Activated T-helper 2 cell treated with anti-CD3 and anti-CD28 coated beads, Interferon-gamma antibody, Interleukin-2, Interleukin-4, amounts not matched to agents 10 μg/mL and 5 μg/mL and 100 μg/mL, durations not matched to agents 14 hours and 24 hours and 36 hours (primary cell): ENCODE measurements around the gene FMN1. TPM values are rescaled to one million over a fixed set of nuclear protein-coding genes. Genes with fewer than 3 reads are reported as not detected.

Source experiments
- DNase-seq: peaks from one replicate; pipeline ENCODE4 v3.0.0; 2021; ENCODE audit warnings: low spot score
- H3K27ac Mint-ChIP-seq: one replicate; pipeline ENCODE4 v1.8.0; 2021; ENCODE audit warnings: mixed read lengths
- H3K27me3 Mint-ChIP-seq: one replicate; pipeline ENCODE4 v1.8.0; 2021; ENCODE audit warnings: low read depth, mixed read lengths
- H3K36me3 Mint-ChIP-seq: one replicate; pipeline ENCODE4 v1.8.0; 2021; ENCODE audit warnings: low read depth, mixed read lengths
- H3K4me1 Mint-ChIP-seq: one replicate; pipeline ENCODE4 v1.8.0; 2021; ENCODE audit warnings: low read depth, mixed read lengths
- H3K4me3 Mint-ChIP-seq: one replicate; pipeline ENCODE4 v1.8.0; 2021; ENCODE audit warnings: low read depth, mild to moderate bottlenecking, moderate library complexity, mixed read lengths
- H3K9me3 Mint-ChIP-seq: one replicate; pipeline ENCODE4 v1.8.0; 2021; ENCODE audit warnings: mixed read lengths
- intact Hi-C: fragments of 100-400 bp; cut with micrococcal nuclease; formaldehyde crosslinking; loops from one replicate; pipeline ENCODE4 v1.15.1; 2023
- total RNA-seq: library from RNA; stranded (reverse); gene quantifications from 2 replicates; pipeline ENCODE4 v1.2.3, GENCODE V29; 2022

FMN1 gene
- total RNA-seq, 1 donor from 2014 or later: 0.02 TPM

DNA sequence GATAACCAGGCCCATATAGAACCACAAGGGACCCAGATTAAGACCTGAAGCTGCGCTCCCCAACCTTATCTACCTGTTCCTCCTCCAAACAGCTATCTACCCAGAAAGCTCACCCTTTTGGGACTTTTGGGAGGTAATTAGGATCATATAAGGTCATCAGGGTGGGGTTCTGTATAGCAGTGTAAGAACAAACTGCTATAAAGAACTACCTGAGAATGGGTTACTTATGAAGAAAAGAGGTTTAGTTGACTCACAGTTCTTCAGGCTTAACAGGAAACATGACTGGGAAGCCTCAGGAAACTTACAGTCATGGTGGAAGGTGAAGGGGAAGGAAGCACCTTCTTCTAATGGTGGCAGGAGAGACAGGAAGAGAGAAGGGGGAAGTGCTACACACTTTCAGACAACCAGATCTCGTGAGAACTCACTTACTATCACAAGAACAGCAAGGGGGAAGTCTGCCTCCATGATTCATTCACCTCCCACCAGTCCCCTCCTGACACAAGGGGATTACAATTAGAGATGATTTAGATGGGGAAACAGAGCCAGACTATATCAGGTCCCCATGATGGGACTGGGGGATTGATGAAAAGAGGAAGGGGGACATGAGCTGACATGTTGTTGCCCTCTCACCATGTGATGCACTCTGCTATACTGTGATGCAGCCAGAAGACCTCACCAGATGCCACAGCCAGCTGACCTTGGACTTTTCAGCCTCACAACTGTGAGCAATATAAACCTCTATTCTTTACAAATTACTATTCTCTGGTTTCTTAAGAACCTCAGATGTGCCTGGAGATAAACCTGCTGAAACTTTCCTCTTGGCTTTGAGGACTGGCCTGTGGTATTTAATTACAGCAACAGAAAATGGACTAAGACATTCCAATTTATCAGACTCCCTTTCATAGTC lies 15.3 kb upstream of the FMN1 start:
- H3K36me3 Mint-ChIP-seq: no peaks in the 10 kb centered on the region
- peaks cover 5% of the 10 kb centered on the region for H3K9me3 Mint-ChIP-seq
- no peak for DNase-seq
- H3K27me3 Mint-ChIP-seq: peaks cover 7% of the 10 kb centered on the region
- H3K27ac Mint-ChIP-seq: peak overlapping the region; percentile 50
- H3K4me1 Mint-ChIP-seq: peaks cover 18% of the 10 kb centered on the region
- intact Hi-C loops: loop anchor here (5.0 to 10.0 kb wide), 3 partner anchors 55 to 1757 kb away; partner anchors contain the start of gene AQR
- no peak overlapping the region for H3K4me3 Mint-ChIP-seq

DNA sequence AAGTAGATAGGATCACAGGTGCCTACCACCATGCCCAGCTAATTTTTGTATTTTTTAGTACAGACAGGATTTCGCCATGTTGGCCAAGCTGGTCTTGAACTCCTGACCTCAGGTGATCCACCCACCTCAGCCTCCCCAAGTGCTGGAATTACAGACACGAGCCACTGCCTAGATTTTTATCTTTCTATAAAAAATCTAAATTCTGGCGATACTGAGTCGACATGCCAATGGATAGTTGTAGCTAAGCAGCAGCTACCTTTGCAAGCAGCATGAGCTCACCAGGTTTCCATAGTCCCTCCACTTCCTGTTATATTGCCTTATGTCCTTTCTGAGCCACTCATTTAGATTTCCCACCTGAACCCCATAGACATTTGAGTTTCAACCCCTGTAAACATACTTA lies 13.1 kb upstream of the FMN1 start:
- Mint-ChIP-seq H3K27me3 (peaks cover 16% of the 10 kb centered on the region), H3K4me3 (no peak overlapping the region), H3K27ac (no peak overlapping the region), H3K9me3 (peaks cover 5% of the 10 kb centered on the region), H3K4me1 (peaks cover 25% of the 10 kb centered on the region), H3K36me3 (no peaks in the 10 kb centered on the region)
- no peak for DNase-seq
- intact Hi-C loops: loop anchor here (10.0 kb wide), 1 partner anchor 53 kb away; no protein-coding TSS in a partner anchor

DNA sequence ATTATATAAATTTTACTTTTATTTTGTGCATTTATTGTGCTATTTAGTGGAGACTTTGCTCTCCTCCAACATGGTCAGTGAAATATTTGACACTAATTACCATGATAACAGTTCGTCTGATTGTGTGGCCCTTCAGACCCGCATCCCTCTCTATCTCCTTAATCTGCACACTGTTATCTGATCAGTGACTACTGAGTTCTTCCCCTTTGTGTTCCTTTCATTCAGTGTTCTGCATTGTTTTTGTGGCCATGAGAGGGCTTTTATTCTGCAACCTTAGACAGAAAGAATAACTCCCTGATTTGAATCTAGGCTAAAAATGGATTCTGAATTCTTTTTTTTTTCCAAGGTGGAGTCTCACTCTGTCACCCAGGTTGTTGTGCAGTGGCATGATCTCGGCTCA lies 11.9 kb upstream of the FMN1 start:
- peaks cover 32% of the 10 kb centered on the region for H3K4me1 Mint-ChIP-seq
- no peak for DNase-seq
- no peak overlapping the region for H3K27ac Mint-ChIP-seq
- intact Hi-C loops: loop anchor here (10.0 kb wide), 1 partner anchor 52 kb away; no protein-coding TSS in a partner anchor
- peaks cover 5% of the 10 kb centered on the region for H3K9me3 Mint-ChIP-seq
- H3K36me3 Mint-ChIP-seq: no peaks in the 10 kb centered on the region
- H3K4me3 Mint-ChIP-seq: no peak overlapping the region
- peaks cover 13% of the 10 kb centered on the region for H3K27me3 Mint-ChIP-seq

DNA sequence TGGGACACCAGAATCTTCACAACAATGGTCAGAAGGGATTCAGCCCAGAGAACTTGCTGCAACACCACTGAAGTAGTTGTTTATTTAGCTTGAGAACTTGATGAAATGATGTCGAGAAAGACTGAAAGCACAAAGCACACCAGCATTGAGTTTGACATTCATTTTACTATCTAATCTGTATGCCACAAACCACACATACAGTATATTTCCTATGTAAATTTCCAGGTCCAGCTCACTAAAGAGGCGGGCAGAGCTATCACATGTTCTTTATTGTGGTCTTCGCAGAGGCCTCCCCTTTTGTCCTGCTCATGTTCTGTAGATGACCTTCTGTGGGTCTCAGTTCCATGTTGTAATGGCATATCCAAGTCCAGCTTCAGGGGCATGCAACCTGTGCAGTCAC lies 10.4 kb upstream of the FMN1 start:
- Mint-ChIP-seq H3K4me3 (no peak overlapping the region), H3K27ac (no peak overlapping the region), H3K27me3 (peaks cover 24% of the 10 kb centered on the region), H3K36me3 (no peaks in the 10 kb centered on the region), H3K4me1 (peaks cover 38% of the 10 kb centered on the region), H3K9me3 (peaks cover 5% of the 10 kb centered on the region)
- DNase-seq: no peak
- intact Hi-C loops: loop anchor here (5.0 to 10.0 kb wide), 2 partner anchors 50 to 103 kb away; no protein-coding TSS in a partner anchor

DNA sequence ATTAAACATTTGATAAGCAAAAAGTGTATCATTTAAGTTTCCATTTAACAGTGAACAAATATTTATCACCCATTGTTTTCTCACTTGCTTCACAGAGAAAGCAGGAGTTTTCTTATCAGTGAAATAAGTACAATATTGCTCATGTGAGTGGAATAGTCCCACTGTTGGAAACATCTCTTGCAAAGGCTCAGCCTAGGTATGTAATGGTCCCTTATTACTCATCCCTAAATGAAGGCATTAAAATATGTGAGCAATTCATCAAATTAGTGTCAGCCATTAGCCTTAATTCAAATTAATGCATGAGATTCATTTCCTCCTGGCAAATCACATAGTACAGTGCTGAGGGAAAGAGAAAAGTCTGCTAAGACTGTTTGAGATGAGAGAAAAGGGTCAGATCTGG lies 9.6 kb upstream of the FMN1 start:
- Mint-ChIP-seq H3K36me3 (no peaks in the 10 kb centered on the region), H3K4me3 (no peak overlapping the region), H3K4me1 (peaks cover 35% of the 10 kb centered on the region), H3K27me3 (peaks cover 32% of the 10 kb centered on the region), H3K27ac (no peak overlapping the region), H3K9me3 (peaks cover 5% of the 10 kb centered on the region)
- DNase-seq: no peak
- intact Hi-C loops: loop anchor here (5.0 to 10.0 kb wide), 2 partner anchors 49 to 102 kb away; no protein-coding TSS in a partner anchor

DNA sequence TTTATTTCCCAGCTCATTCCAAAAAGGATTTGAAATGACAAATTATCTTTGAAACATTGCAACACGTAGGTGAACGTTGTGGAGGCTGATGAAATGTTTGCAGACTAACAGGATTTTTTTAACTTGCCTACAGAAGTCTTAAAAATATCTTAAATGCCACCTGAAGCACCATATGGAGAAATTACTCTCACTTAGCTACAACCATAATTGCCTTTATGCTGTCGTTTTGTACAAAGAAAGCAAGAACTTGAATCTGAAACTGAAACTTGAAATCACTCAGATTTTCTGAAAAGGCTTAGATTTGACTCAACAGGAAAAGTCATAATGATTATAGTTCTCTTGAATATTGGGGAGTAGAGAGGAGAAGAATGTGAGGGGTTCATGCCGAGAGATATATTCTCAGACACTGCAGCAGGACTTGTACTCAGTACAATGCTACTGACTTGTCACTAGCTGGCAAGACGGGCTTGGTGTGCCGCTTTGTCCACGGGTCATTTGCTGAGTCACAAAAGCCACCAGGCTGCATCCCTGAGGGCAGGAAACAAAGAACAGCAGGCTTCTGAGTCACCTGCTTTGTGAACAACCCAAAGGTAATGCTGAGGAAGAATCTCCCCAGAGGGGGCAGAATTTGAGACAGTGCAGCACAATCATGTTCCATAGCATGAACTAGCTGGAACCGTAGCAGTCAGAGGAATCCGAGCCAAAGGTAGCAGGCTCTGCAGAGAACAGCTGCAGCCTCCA lies 7.1 kb upstream of the FMN1 start:
- Mint-ChIP-seq H3K27ac (peak overlapping the region; percentile 71), H3K36me3 (no peaks in the 10 kb centered on the region), H3K4me3 (peak overlapping the region; percentile 59), H3K27me3 (peaks cover 42% of the 10 kb centered on the region), H3K4me1 (peaks cover 35% of the 10 kb centered on the region), H3K9me3 (no peaks in the 10 kb centered on the region)
- intact Hi-C loops: loop anchor here (1.0 to 10.0 kb wide), 3 partner anchors 8 to 99 kb away; no protein-coding TSS in a partner anchor
- peak; percentile 46 for DNase-seq

DNA sequence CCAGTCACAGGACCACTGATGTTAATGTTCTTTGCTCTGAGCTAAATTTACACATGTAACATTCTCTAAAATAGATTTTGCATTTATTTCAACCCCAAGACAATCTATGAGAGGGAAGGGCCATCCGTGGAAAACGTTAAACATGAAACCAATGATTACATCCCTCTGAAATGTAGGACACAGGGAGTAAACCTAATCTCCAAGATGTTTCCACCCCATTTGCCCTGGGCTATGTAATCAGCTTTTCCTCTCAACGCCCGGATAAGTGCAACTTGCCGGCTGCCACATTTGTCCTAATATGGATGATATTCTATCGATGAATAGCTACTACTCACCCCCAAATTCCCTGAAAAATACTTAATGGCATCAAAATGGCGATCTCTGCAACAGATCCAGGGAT lies 6.4 kb upstream of the FMN1 start:
- intact Hi-C loops: loop anchor here (1.0 to 10.0 kb wide), 3 partner anchors 8 to 99 kb away; no protein-coding TSS in a partner anchor

DNA sequence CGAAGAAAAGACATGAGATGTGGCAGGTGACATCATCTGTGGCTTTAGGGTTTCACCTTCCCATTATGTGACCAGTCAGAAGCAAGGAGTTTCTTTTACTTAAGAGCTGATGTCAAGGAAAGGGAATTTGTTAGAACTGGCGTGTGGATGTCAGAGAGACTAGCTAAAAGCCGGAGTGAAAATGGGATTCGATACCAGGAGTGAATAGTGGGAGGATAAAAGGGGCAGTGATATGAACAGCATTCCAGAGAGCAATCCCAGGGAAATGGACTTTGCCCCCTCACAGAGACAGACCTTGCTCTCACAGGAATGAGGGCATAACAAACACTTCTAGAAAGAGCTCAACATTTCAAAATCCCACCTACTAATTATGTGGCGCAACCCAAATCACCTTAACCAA lies 5.9 kb upstream of the FMN1 start:
- intact Hi-C loops: loop anchor here (5.0 to 10.0 kb wide), 2 partner anchors 46 to 98 kb away; no protein-coding TSS in a partner anchor
- Mint-ChIP-seq H3K27me3 (peaks cover 49% of the 10 kb centered on the region), H3K9me3 (no peaks in the 10 kb centered on the region), H3K27ac (no peak overlapping the region), H3K36me3 (no peaks in the 10 kb centered on the region), H3K4me3 (no peak overlapping the region), H3K4me1 (peaks cover 34% of the 10 kb centered on the region)
- no peak for DNase-seq

More for the DNA sequence above, 6.4 kb upstream of the FMN1 start:
- no peaks in the 10 kb centered on the region for H3K9me3 Mint-ChIP-seq
- H3K36me3 Mint-ChIP-seq: no peaks in the 10 kb centered on the region
- peaks cover 33% of the 10 kb centered on the region for H3K4me1 Mint-ChIP-seq
- DNase-seq: no peak
- H3K27me3 Mint-ChIP-seq: peaks cover 46% of the 10 kb centered on the region
- no peak overlapping the region for H3K4me3 Mint-ChIP-seq
- H3K27ac Mint-ChIP-seq: no peak overlapping the region

DNA sequence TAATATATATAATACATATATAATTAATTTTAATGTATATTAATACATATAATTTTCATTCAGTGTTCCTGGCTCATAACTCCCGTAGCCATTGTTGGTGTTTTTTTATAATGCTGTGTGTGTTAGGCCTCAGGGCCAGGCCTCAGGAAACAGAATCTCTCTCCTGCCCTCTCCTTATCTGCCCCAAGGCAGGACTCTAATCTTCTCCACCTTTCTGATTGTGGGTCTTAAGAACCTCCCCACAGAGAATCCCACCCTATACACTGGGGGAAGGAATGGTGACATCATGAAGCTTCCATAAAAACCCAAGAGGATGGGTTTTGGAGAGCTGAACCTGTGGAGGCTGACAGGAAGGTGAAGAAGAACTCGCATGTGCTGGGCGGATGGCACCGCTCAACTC lies 4.0 kb upstream of the FMN1 start:
- intact Hi-C loops: no loop called here
- no peak overlapping the region for H3K27ac Mint-ChIP-seq
- H3K36me3 Mint-ChIP-seq: no peaks in the 10 kb centered on the region
- peaks cover 52% of the 10 kb centered on the region for H3K27me3 Mint-ChIP-seq
- DNase-seq: no peak
- no peaks in the 10 kb centered on the region for H3K9me3 Mint-ChIP-seq
- H3K4me3 Mint-ChIP-seq: no peak overlapping the region
- peaks cover 30% of the 10 kb centered on the region for H3K4me1 Mint-ChIP-seq

DNA sequence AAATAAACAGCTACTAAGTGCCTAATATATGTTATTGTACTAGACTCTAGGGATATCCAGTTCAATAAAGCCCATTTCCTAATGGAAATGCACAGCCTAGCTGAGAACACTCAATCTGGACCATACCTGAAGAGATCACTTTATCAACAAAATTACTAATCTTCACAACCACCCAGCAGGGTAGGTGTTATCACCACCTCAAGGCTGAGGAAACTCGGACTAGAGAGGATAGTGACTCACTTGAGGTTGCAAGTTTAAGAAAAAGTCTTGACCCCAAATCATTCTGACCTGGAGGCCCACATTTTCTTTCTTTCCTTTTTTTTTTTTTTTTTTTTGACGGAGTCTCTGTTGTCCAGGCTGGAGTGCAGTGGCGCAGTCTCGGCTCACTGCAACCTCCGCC lies 3.1 kb upstream of the FMN1 start:
- H3K9me3 Mint-ChIP-seq: no peaks in the 10 kb centered on the region
- no peak overlapping the region for H3K27ac Mint-ChIP-seq
- H3K4me1 Mint-ChIP-seq: peaks cover 30% of the 10 kb centered on the region
- peaks cover 57% of the 10 kb centered on the region for H3K27me3 Mint-ChIP-seq
- H3K36me3 Mint-ChIP-seq: no peaks in the 10 kb centered on the region
- no peak for DNase-seq
- no peak overlapping the region for H3K4me3 Mint-ChIP-seq
- intact Hi-C loops: no loop called here

DNA sequence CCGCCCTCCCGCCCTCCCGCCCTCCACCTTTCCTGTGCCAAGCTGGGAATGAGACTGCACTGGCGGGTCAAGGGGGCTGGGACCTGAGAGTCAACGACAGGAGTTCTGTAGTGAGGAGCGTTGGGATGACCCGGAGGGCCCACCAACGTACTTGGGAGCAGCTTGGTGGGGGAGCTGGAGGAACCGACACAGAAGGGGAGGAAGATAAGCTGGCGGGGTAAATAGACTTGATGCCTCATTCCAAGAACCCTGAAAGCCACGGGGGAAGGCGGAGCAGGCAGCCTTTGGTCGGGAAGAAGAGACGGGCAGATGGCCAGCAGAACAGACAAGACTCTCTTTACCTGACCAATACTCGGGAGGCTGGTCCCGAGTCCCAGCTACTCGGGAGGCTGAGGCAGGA lies 277 bp downstream of the FMN1 start:
- H3K36me3 Mint-ChIP-seq: no peaks in the 10 kb centered on the region
- peaks cover 26% of the 10 kb centered on the region for H3K4me1 Mint-ChIP-seq
- no peaks in the 10 kb centered on the region for H3K9me3 Mint-ChIP-seq
- intact Hi-C loops: no loop called here
- no peak overlapping the region for H3K27ac Mint-ChIP-seq
- peaks cover 55% of the 10 kb centered on the region for H3K27me3 Mint-ChIP-seq
- DNase-seq: no peak
- H3K4me3 Mint-ChIP-seq: peak overlapping the region; percentile 65

DNA sequence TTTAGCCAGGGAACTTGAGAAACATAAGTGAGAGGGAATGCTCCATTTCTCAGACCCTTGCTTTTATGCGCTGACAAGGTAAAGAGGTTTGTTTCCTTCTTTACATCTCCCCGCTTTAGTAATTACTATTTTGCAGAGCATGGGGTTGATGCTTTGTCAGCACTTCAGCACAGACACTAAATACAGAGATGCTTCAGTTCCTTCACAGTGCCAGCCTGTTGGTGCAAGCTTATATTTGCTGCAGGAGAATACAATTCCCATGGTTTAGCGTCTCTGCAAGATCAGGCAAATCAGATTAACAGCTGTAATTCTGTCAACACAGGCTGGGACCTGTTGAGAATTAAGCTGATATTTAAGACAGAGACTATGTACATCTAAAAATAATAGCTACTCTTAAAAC lies 2.9 kb downstream of the FMN1 start:
- Mint-ChIP-seq H3K4me1 (peaks cover 28% of the 10 kb centered on the region), H3K9me3 (no peaks in the 10 kb centered on the region), H3K36me3 (no peaks in the 10 kb centered on the region), H3K4me3 (no peak overlapping the region), H3K27me3 (peaks cover 60% of the 10 kb centered on the region), H3K27ac (no peak overlapping the region)
- intact Hi-C loops: no loop called here
- no peak for DNase-seq
